Activated CD4-positive, alpha-beta T cell treated with anti-CD3 and anti-CD28 coated beads, Interleukin-2, Interleukin-4, amounts not matched to agents 100 ng/mL and 50 ng/mL, durations not matched to agents 16 hours and 8 hours (primary cell): ENCODE data around the gene TUBA3D.
"Not testable (repeated sequence)": the region's sequence is repeated elsewhere in the genome, so short reads cannot be mapped to it uniquely, and the experiment has no call there.

Source experiments
- DNase-seq: peaks from one replicate; pipeline ENCODE4 v3.0.0-alpha.2; 2020; ENCODE audit warnings: low spot score

The TUBA3D gene

DNA sequence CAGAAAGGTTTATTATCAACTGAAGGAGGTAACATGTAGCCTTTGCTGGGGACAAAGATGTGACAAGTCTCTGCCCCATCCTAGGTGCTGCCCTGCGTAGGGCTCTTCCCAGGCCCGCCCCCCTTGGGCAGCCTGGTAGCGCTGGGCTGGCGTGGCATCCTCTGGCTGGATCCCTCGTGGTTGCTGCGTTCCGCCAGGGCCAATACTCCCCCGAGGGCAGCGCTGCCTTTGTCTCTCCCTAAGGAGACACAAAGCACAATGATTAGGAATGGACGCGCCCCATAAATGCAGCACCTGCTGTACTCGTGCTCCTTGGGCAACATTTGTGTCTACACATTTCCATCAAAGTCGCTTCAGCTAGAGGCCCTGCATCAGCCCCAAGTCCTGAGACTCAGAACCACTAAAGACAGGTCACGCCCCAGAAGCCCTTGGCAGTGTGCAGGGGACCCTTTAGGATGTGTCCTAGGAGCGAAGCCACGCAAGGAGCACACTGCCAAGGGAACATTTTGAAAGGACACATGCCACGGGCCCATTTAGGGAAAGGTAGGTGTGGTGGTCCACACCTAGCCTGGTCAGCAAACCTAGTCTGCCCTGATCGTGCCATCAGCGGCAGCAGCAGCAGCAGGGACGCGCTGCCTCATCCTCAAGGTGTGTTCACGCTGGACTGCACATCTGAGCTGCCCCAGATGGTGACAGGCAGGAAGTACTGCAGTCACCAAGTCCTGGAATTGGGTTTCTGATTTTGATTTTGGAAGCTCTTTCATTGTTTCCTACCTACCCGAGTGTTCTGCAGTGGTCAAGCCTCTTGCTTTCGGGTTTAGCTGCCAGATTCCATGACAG is 8.3 kb downstream of the TUBA3D start:
- not testable (repeated sequence) for DNase-seq

- DNase-seq: not testable (repeated sequence)
Observed at GRCh38 chr2:131484906-131485460, 9.1 kb downstream of the TUBA3D start.

- DNase-seq: not testable (repeated sequence)
Observed at GRCh38 chr2:131486201-131486902, 10.4 kb downstream of the TUBA3D start.

GRCh38 chr2:131488306-131489205 is 12.6 kb downstream of the TUBA3D start:
- no peak for DNase-seq

GRCh38 chr2:131490616-131491468 is 14.9 kb downstream of the TUBA3D start:
- DNase-seq: peak; percentile 38

DNA sequence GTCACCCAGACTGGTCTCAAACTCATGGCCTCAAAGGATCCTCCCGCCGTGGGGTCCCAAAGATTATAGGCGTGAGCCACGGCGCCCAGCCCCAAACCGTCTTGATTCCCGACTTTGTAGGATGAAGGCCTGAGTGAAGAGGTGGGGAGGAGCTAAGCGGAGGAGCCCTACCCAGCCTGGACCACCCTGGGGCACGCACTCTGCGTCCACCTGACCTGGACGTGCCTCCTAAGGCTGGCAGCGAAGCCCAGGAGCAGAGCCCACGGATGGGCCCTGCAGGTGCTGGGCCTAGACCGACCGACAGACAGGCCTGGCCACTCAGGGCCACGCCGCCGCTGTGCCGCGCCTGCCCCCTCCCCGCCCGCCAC is 15.5 kb downstream of the TUBA3D start:
- not testable (repeated sequence) for DNase-seq

DNA sequence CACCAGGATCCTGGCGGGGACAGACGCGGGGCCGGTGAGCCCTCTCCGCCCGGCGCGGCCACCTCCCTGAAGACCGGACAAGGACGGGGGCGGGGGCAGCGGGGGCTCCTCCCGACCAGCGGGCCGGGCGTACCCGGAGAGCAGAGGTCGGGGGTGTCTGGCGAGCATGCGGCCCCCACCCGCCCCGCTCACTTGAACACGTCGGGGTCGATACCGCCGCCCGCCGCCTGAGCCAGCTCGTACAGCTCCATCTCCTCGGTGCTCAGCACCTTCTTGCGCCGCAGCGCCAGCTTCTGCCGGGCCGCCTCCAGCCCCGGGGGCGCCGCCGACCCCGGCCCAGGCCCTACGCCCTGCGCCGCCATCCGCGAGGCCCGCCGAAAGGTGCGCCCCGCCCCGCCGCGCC is 16.1 kb downstream of the TUBA3D start, which contains the start of gene MZT2A:
Gene MZT2A, minus strand, starts transcription at position 383 of the 403 bp plus-strand sequence. Its CDS starts 21 bp downstream, at position 362.
- DNase-seq: not testable (repeated sequence)

- peak; percentile 95 for DNase-seq
Observed at GRCh38 chr2:131492418-131493198, 16.7 kb downstream of the TUBA3D start.

DNA sequence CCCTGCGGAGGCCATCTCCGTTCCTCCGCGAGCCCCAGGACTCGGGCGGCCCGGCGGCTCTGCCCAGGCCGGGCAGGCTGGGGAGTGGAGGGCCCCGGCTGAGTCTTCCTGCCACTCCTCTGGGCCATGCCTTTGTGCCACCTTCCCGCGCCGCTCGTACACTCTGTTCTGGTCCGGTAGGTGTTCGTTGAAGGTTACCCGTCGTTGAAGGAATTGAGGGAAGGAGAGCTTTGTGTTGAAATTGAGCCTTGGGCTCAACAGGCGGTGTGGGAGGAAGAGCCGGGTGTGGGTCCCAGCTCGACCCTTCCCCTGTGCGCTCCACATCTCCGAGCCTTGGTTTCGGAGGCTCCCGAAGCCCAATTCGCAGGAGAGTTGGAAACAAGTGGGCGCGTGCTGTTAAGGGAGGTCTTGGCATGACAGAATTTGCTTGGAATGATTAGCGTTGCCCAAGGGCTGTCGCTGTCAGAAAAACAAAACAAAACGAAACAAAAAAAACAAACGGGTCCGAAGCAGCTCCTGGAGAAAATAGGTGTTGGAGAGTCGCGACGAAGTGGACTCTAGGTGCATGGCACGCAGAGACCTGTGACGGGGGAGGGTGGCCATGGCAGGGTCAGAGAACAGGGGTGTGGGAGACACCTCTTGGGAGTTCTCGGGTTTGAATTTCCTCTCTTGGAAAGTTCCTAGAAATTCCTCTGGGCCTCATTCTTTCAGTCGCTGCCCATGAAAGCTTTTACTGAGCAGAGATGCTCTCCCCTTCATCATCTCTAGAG is 17.5 kb downstream of the TUBA3D start:
- DNase-seq: no peak

DNA sequence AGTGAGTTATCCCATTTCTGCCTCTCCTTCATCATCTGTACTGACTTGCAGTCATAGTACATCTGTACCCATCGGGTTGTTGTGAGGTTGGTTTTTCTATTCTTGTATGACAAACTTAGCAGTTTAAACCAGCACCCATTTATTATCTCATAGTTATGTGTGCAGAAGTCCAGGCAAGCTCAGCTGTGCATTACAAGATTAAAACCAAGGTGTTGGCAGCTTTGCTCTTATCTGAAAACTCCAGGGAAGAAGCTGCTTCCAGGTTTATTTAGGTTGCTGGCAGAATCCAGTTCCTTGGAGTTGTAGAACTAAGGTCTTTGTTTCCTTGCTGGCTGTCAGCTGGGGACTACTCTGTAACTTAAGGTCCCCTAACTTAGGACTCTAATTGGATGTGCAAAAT is 19.6 kb downstream of the TUBA3D start:
- DNase-seq: not testable (repeated sequence)

DNA sequence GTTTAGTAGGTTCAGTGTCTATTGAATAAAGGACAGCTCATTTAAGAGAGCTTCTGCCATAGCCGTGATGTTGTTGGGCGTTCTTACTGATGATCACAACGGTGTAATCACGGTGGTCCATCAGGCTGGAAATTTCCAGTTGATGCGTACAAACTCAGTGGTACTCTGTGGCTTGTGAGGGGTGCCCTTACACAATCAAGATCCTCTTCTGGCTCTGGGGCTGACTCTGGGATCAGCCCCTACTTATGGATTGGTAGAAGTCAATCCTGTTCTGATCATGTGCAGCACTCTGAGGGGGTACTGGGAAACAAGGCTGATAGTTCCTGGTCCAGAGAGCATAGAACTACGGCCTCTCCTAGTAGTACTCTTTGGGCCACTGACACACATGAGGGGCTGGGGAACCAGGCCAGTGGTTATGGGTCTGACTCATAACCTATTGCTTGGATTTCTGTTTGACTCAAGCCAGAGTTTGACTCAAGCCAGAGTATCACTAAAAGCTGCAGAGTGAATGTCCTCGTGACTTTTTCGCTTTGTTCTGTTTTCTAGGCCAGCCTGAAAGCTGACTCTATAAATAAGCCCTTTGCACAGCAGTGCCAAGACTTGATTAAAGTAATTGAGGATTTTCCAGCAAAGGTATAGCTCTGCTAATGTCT is 22.5 kb downstream of the TUBA3D start:
- peak; percentile 80 for DNase-seq

- DNase-seq: not testable (repeated sequence)
Observed at GRCh38 chr2:131503587-131503986, 27.7 kb downstream of the TUBA3D start.

DNA sequence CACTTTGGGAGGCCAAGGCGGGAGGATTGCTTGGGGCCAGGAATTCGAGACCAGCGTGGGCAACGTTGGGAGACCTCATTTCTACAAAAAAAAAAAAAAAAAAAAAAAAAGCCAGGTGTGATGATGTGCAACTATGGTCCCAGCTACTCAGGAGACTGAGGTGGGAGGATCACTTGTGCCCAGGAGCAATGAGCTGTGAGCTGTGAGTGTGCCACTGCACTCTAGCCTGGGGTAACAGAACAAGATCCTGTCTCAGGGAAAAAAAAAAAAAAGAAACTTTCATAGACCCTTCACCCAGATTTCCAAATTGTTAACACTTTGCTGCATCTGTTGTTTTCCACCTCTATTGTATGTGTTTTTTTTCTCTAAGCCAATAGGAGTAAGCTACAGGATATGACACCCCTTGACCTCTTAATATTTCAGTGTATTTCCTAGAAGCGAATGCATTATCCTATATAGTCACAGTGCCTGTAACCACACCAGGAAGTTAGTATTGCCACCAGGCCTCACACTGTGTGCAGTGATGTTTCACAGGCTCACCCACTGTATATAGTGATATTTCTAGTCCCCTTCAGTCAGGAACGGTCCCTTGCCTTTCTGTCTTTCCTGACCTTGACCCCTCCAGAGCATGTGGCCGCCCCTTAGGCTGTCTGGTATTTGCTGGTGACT is 28.3 kb downstream of the TUBA3D start:
- not testable (repeated sequence) for DNase-seq

GRCh38 chr2:131509615-131510014 is 33.7 kb downstream of the TUBA3D start:
- DNase-seq: no peak

GRCh38 chr2:131511291-131511968 is 35.5 kb downstream of the TUBA3D start:
- DNase-seq: not testable (repeated sequence)

- not testable (repeated sequence) for DNase-seq
Observed at GRCh38 chr2:131511969-131512870, 36.3 kb downstream of the TUBA3D start.
